GM21528 (cell line): Measurements from ENCODE around the gene LMF2.
A peak's percentile ranks its signal among the peaks of the same experiment; 100 is the strongest.
"Not testable (repeated sequence)": the region's sequence is repeated elsewhere in the genome, so short reads cannot be mapped to it uniquely, and the experiment has no call there.

Experiments
- ATAC-seq: cut with Tn5 transposase; IDR thresholded peaks from one replicate; pipeline ENCODE4 v1.9.1; 2021; ENCODE audit warnings: mild to moderate bottlenecking, moderate library complexity; ENCODE audit not compliant: unreplicated experiment, low FRiP score

LMF2 gene

DNA sequence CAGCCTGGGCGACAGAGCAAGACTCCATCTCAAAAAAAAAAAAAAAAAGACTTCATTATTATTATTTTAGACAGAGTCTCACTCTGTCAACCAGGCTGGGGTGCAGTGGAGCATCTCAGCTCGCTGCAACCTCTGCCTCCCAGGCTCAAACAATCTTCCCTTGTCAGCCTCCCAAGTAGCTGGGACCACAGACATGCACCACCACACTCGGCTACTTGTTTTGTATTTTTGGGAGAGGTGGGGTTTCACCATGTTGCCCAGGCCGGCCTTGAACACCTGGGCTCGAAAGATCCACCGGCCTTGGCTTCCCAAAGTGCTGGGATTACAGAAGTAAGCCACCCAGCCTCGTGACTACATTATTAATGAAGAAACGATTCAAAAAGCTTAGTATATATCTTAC is 27.6 kb upstream of the LMF2 start:
- no peak for ATAC-seq

DNA sequence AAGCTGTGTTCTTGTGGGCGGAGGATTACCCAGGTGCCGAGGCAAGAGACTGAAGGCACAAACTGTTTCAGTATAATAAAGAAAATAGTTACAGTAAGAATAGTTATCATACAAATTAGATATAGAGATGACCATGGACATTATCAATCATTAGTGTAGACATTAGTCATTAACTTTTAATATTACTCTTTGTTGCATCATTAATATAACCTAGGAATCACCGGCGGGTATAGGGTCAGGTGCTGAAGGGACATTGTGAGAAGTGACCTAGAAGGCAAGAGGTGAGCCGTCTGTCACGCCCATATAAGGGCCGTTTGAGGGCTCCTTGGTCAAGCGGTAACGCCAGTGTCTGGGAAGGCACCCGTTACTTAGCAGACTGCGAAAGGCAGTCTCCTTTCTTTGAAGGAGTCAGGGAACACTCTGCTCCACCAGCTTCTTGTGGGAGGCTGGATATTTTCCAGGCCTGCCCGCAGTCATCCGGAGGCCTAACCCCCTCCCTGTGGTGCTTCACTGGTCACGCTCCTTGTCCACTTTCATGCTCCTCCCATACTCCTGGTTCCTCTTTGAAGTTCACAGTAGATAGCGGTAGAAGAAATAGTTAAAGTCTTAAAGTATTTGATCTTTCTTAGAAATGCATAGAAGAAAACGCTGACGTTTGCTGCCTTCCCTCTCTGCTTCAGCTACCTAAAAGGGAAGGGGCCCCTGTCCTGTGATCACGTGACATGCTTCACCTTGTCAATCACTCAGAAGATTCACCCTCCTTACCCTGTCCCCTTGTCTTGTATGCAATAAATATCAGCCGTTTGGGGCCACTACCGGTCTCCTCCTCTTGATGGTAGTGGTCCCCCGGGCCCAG is 26.6 kb upstream of the LMF2 start:
- ATAC-seq: not testable (repeated sequence)

GRCh38 chr22:50532824-50533796 is 25.6 kb upstream of the LMF2 start:
- ATAC-seq: no peak

DNA sequence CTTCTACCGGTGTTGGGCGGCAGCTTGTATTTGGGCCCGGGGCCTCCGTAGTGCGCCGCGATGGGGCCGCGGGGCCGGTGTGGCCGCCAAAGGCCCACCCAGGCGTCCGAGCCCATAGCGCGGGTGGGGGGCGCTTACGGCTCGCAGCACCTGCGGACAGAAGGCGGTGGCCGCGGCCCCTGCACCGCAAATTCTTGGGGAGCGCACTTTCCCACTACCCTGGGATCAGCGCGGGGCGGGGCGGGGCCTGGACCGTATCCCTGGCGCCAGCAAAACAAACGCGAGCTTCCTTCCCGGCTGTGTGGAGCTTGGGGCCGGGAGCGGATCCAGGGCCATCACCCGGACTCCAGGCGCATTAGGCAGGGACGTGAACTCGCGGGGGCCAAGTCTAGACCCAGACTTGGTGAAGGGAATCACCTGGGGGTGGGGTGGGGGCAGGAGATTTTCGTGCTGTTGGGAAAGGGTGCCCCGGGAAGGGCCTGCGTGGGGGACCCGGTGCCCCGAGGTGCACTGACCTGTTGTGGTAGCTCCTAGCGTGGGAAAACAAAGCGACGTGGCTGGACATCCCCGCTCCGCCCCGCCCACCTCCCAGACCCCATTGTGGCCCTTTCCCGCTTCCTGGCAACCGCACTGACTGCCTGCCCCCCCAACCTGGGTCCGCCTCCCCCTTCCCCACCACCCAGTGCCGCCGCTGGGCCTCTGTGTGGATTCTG is 24.6 kb upstream of the LMF2 start:
- ATAC-seq: no peak

DNA sequence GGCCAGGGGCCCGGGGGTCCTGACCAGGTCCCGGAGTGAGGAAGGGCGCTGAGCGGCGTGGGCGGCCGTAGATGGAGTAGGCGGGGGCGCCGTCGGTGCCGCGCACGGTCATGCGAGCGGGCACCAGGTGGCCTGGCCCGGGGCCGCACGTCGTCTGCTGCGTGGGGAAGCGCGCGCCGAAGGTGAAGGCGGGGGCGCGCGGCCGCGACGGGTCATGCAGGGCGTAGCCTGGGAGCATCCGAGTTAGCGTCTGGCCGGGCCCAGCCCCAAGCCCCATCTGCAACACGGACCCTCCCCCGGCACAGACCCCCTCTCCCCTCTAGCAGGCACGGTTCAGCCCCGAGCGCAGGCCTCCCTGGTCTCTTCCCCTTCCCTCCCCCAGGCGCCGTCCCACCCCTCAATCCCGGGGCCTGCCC is 24.1 kb upstream of the LMF2 start:
- no peak for ATAC-seq

GRCh38 chr22:50530877-50531545 is 23.5 kb upstream of the LMF2 start:
- ATAC-seq: no peak

DNA sequence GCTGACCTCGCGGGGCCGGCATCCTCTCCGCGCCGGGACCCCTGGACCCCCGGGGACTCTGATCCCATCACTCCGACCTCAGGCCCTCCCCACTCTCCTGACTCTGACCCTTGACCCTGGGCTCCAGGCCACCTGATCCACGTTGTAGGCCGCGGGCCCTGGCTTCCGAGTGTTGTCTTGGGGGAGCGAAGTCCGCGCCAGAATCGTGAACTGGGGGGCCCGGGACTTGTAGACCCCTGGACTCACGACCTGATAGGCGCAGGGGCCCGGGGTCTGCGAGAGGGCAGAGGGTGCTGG is 23.0 kb upstream of the LMF2 start:
- ATAC-seq: no peak

DNA sequence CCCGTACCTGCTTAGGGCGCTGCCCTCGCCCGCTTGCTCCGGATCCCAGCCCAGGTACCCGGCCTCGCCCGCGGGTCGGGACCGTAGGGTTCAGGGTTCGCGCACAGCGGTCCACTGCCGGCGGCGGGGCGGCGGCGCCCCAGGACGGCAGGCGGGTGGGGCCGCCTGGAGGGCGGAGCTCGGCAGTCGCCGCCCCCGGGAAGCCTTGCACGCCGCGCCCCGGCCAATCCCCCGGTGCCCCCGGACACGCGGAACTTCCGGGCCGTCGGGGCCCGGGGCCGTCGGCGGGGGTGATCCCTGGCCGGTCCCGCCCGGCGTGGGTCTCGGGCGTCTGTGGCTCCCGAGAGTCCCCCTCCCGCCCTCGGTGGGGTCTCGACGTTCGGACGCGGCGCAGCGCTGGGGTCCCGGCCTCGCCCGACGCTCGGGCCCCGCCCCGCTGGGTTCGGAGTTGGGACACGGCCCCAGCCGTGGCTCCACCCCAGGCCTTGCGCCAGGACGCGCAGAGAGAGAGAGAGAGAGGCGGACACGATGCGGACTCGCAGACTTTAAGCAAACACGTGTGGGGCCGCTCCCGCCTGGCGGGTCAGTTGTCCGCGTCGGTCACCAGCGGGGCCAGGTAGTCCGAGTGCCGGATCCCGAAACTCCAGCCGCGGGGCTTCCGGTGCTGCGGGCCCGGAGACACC is 22.5 kb upstream of the LMF2 start, which contains the start of gene TYMP:
Gene TYMP (minus strand): TSS at position 116 of the 683 bp plus-strand sequence. CDS start 303 bp downstream, outside the sequence.
- ATAC-seq: peak; percentile 22

- no peak for ATAC-seq
Observed at GRCh38 chr22:50529416-50529896, 22.0 kb upstream of the LMF2 start.

DNA sequence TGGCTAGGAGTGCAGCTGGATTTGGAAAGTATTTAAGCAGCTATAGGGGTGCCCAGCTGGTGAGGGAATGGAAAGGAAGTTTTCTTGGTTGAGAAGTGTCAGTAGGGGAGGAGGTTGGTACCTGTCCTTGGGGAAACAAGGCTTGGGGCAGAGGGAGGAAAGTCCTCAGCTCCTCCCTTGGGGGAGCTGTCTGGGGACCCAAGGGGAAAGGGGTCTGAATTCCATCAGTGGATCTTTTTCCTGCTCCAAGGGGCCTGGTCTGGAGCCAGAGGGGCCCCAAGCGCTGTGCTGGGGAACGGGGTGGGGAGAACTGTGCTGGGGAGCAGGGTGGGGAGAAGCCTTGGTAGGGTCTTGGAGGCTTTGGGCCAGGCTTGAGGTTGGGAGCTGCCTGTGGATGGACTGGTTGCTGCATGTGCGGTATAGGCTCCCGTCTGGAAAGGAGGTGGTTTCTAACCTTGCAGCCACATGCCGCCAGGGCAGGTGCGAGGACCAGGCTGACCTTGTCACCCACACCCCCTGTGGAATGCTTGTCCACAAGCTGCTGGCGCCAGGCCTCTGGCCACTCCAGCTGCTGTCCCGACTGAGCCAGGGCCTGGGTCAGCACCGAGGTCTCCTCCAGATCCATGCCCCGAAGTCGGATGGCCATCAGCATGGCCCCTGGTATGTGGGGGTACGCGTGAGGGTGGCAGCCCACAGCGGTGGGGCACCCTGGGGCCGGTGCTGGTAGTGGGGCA is 21.3 kb upstream of the LMF2 start:
- ATAC-seq: no peak

GRCh38 chr22:50527921-50528681 is 20.6 kb upstream of the LMF2 start:
- ATAC-seq: no peak

GRCh38 chr22:50526834-50527801 is 19.6 kb upstream of the LMF2 start:
- no peak for ATAC-seq

GRCh38 chr22:50526108-50526833 is 18.8 kb upstream of the LMF2 start:
- peak; percentile 23 for ATAC-seq

DNA sequence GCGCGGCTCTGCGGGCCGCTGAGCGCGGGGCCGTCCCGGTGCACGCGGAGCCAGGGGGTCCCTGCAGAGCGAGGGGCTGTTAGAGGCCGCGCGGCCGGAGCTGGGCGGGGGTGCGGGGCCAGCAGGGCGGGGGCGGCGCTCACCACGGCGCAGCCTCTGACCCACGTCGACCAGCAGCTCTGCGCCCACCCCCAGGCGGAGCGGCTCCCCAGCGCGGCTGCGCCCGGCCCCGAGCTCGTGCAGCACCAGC is 18.3 kb upstream of the LMF2 start:
- ATAC-seq: no peak

DNA sequence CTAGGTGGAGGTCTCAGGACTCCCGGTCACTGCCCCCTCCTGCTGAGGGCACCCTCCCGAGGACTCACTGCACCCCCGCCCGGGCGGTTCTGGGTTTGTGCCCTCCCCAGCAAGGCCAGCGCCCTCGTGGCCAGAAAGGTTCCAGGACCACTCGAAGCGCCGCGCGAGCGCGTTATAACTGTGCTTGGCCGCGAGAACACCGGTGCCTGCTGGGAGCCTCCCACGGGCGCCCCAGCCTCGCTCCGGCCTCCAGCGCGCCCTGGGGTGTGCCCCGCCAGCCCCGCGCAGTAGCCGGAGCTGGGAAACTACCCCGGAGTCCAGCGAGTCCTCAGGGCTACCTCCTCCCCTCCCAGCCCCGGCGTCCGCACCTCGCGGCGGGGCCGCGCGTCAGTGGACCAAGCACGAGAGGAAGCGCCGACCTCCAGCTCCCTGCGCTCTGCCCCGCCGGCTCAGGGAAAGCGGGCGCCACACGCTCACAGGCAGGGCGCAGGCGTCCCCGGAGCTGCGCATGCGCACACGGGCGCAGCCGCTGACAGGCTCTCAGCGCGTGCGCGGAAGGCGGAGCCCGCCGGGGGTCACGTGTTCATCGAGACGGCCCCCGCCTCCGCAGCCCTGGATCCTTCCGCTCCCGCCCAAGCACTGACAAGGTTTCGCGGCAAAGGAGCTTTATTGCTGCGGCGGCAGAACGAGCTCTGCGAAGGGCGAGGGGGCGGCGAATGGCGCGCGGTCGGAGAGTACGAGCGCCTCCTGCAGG is 17.8 kb upstream of the LMF2 start, which contains the start of gene SCO2:
Gene SCO2 (minus strand): TSS at position 495 of the 754 bp plus-strand sequence. CDS start 1,187 bp downstream, outside the sequence.
- peak; percentile 33 for ATAC-seq

DNA sequence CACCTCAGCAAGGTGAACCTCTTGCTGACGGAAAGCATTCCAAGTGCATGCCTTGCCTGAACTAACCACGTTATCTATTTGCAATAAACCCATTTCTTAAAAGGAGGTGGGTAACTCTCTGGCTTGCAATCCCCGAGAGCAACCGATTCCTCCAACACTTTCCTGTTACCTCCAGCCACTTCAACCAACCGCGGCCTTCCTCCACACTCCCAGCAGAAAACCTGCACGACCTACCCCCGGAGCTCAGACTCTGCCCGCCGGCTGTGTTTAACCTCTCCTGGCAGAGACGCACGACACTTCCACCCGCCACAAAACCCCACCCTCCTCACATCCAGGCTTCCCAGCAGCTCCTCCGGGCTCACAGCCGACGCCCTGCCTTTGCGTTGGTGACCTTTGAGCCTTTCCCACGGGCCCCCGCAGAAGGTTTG is 17.2 kb upstream of the LMF2 start:
- ATAC-seq: no peak
